H1 (cell line): ENCODE data around the gene CEACAM16. TPM values are rescaled to one million over a fixed set of nuclear protein-coding genes. Genes with fewer than 3 reads are reported as not detected.

Source experiments
- CTCF ChIA-PET: fragments of 300-600 bp; sonication (Branson Sonifier 250); formaldehyde crosslinking; loops from one replicate; lab custom pipeline; 2021; ENCODE audit not compliant: partially characterized antibody; lab: Charles Lee
- POLR2A ChIA-PET: fragments of 300-600 bp; sonication (Branson Sonifier 250); formaldehyde crosslinking; loops from one replicate; lab custom pipeline; 2021; ENCODE audit warnings: inconsistent platforms; ENCODE audit not compliant: partially characterized antibody; lab: Charles Lee
- DNase-seq, 2 experiments: peaks; one replicate each; pipeline versions ENCODE4 v3.0.0 to v3.0.0-alpha.2; 2010 to 2022; ENCODE audit warnings: low spot score in 2 of 2, low read depth in 1 of 2, mixed read lengths in 1 of 2
- FAIRE-seq: peaks from 2 replicates; lab custom pipeline; 2011; peaks lifted over from hg19 to GRCh38; lab: Jason Lieb, UNC
- H2AFZ ChIP-seq: 2 replicates; pipeline ENCODE4 v1.8.1; 2012; ENCODE audit warnings: low read length, inconsistent platforms
- H2AK5ac ChIP-seq: 2 replicates; pipeline ENCODE4 v1.6.1; 2013; ENCODE audit warnings: low read depth, low read length
- H2BK120ac ChIP-seq: replicated peaks from 2 replicates; pipeline ENCODE3; 2013; ENCODE audit warnings: low read depth, low read length, inconsistent platforms
- H2BK12ac ChIP-seq: 2 replicates; pipeline ENCODE4 v1.6.1; 2013; ENCODE audit warnings: low read depth, low read length
- H2BK15ac ChIP-seq: 2 replicates; pipeline ENCODE4 v1.6.1; 2013; ENCODE audit warnings: low read length
- H2BK20ac ChIP-seq: 2 replicates; pipeline ENCODE4 v1.6.1; 2013; ENCODE audit warnings: low read length
- H2BK5ac ChIP-seq: 2 replicates; pipeline ENCODE4 v1.6.1; 2013; ENCODE audit warnings: low read depth, low read length
- H3K14ac ChIP-seq: 2 replicates; pipeline ENCODE4 v1.6.1; 2013; ENCODE audit warnings: inconsistent platforms; ENCODE audit not compliant: insufficient read length
- H3K18ac ChIP-seq: 2 replicates; pipeline ENCODE4 v1.6.1; 2013; ENCODE audit warnings: low read length; ENCODE audit errors: extremely low read depth
- H3K23ac ChIP-seq: 2 replicates; pipeline ENCODE4 v1.6.1; 2013; ENCODE audit warnings: inconsistent platforms; ENCODE audit not compliant: insufficient read length
- H3K23me2 ChIP-seq: 2 replicates; pipeline ENCODE4 v1.6.1; 2013; ENCODE audit warnings: low read depth, low read length
- H3K27ac ChIP-seq: 2 replicates; pipeline ENCODE4 v1.6.1; 2011; ENCODE audit warnings: low read depth, low read length, inconsistent platforms
- H3K27me3 ChIP-seq, 4 experiments: replicated peaks in 1 of 4; 1 replicate in 1 of 4; 2 replicates in 3 of 4; pipeline versions ENCODE4 v1.6.1 to v1.8.1; 2011 to 2013; ENCODE audit warnings: low read length in 3 of 4, mild to moderate bottlenecking in 3 of 4, inconsistent platforms in 2 of 4, mixed read lengths in 2 of 4, moderate library complexity in 1 of 4; ENCODE audit not compliant: control insufficient read depth in 3 of 4, insufficient read depth in 3 of 4; ENCODE audit errors: extremely low read depth in 1 of 4
- H3K36me3 ChIP-seq, 4 experiments: 2 replicates each; pipeline versions ENCODE4 v1.6.1 to v1.8.1; 2011 to 2013; ENCODE audit warnings: mild to moderate bottlenecking in 4 of 4, low read length in 3 of 4, moderate library complexity in 2 of 4, control low read depth in 1 of 4, inconsistent platforms in 1 of 4; ENCODE audit not compliant: insufficient read depth in 4 of 4, control insufficient read depth in 2 of 4
- H3K4ac ChIP-seq: replicated peaks from 2 replicates; pipeline ENCODE3; 2013; ENCODE audit warnings: low read length, low read depth, mixed read lengths, inconsistent platforms; ENCODE audit not compliant: insufficient read length
- H3K4me1 ChIP-seq, 4 experiments: replicated peaks in 1 of 4; 1 replicate in 1 of 4; 2 replicates in 3 of 4; pipeline versions ENCODE4 v1.6.1 to v1.8.1; 2011 to 2013; ENCODE audit warnings: low read length in 3 of 4, inconsistent platforms in 2 of 4, mixed read lengths in 1 of 4; ENCODE audit not compliant: insufficient read depth in 4 of 4, control insufficient read depth in 3 of 4
- H3K4me2 ChIP-seq, 2 experiments: 2 replicates each; pipeline versions ENCODE4 v1.6.1 to v1.8.1; 2011 to 2013; ENCODE audit warnings: low read depth in 2 of 2, low read length in 2 of 2, control low read depth in 1 of 2, inconsistent platforms in 1 of 2, mild to moderate bottlenecking in 1 of 2; ENCODE audit not compliant: insufficient read depth in 1 of 2
- H3K4me3 ChIP-seq, 4 experiments: fragments of 200-600, 300-600 bp in 1 of 4; sonication (generic), shearing (Covaris generic), sonication (Bioruptor Twin) in 1 of 4; 2 replicates each; pipeline versions ENCODE4 v1.5.1 to v1.8.1; 2011 to 2016; ENCODE audit warnings: low read length in 4 of 4, low read depth in 3 of 4, control low read depth in 2 of 4, inconsistent platforms in 2 of 4, mild to moderate bottlenecking in 2 of 4, mixed read lengths in 1 of 4, moderate library complexity in 1 of 4; ENCODE audit not compliant: insufficient read depth in 2 of 4; ENCODE audit errors: extremely low read depth in 1 of 4
- H3K56ac ChIP-seq: replicated peaks from 2 replicates; pipeline ENCODE3; 2013; ENCODE audit warnings: low read depth, mild to moderate bottlenecking, mixed read lengths, low read length, inconsistent platforms; ENCODE audit not compliant: insufficient read length
- H3K79me1 ChIP-seq: 2 replicates; pipeline ENCODE4 v1.6.1; 2013; ENCODE audit warnings: low read depth, low read length, control low read depth
- H3K79me2 ChIP-seq, 2 experiments: 2 replicates each; pipeline versions ENCODE4 v1.6.1 to v1.8.1; 2012 to 2013; ENCODE audit warnings: low read length in 2 of 2, mild to moderate bottlenecking in 2 of 2, inconsistent platforms in 1 of 2; ENCODE audit not compliant: insufficient read depth in 2 of 2, control insufficient read depth in 1 of 2
- H3K9ac ChIP-seq, 4 experiments: replicated peaks in 1 of 4; 1 replicate in 1 of 4; 2 replicates in 3 of 4; pipeline versions ENCODE4 v1.6.1 to v1.8.1; 2011 to 2013; ENCODE audit warnings: low read depth in 3 of 4, low read length in 3 of 4, control low read depth in 2 of 4, mild to moderate bottlenecking in 2 of 4, moderate library complexity in 2 of 4, inconsistent platforms in 1 of 4; ENCODE audit errors: extremely low read depth in 1 of 4
- H3K9me3 ChIP-seq, 2 experiments: 2 replicates each; pipeline versions ENCODE4 v1.6.1 to v1.8.1; 2012 to 2013; ENCODE audit warnings: mild to moderate bottlenecking in 2 of 2, moderate library complexity in 2 of 2, control low read depth in 1 of 2, inconsistent platforms in 1 of 2, low read depth in 1 of 2, low read length in 1 of 2, mixed read lengths in 1 of 2; ENCODE audit not compliant: insufficient read depth in 2 of 2
- H4K20me1 ChIP-seq, 2 experiments: replicated peaks in 1 of 2; 2 replicates each; pipeline versions ENCODE3 to v1.8.1; 2011 to 2013; ENCODE audit warnings: inconsistent platforms in 2 of 2, low read length in 2 of 2, mild to moderate bottlenecking in 1 of 2; ENCODE audit not compliant: insufficient read depth in 2 of 2, control insufficient read depth in 1 of 2
- H4K5ac ChIP-seq: 2 replicates; pipeline ENCODE4 v1.6.1; 2013; ENCODE audit warnings: low read length, low read depth, mixed read lengths, inconsistent platforms; ENCODE audit not compliant: insufficient read length
- H4K8ac ChIP-seq: 2 replicates; pipeline ENCODE4 v1.8.0; 2013; ENCODE audit warnings: mild to moderate bottlenecking, moderate library complexity, low read length, inconsistent platforms; ENCODE audit not compliant: insufficient read depth; ENCODE audit errors: extremely low read depth
- H4K91ac ChIP-seq: replicated peaks from 2 replicates; pipeline ENCODE3; 2013; ENCODE audit warnings: low read length, mixed read lengths, inconsistent platforms; ENCODE audit not compliant: insufficient read length
- CBX5 ChIP-seq: fragments of 300-800, 300-1000 bp; sonication (generic); IDR thresholded peaks from 2 replicates; pipeline ENCODE4 v1.7.1; 2016; ENCODE audit warnings: antibody characterized with exemption, low read length, low read depth
- CBX8 ChIP-seq: fragments of 300-800, 300-1000 bp; sonication (generic); IDR thresholded peaks from 2 replicates; pipeline ENCODE4 v1.7.1; 2016; ENCODE audit warnings: low read depth, low read length, borderline replicate concordance
- SIX5 ChIP-seq: IDR thresholded peaks from 2 replicates; pipeline ENCODE4 v1.6.1; 2011; ENCODE audit warnings: mild to moderate bottlenecking, low read depth, low read length
- TBP ChIP-seq: IDR thresholded peaks from 2 replicates; pipeline ENCODE4 v1.6.1; 2011; ENCODE audit warnings: low read depth, low read length, improper control_type of control experiment
- USF2 ChIP-seq: IDR thresholded peaks from 2 replicates; pipeline ENCODE4 v1.6.1; 2011; ENCODE audit warnings: low read length, improper control_type of control experiment
- WGBS, 2 experiments: shearing (Covaris generic) in 1 of 2; methylation state at CpG; one replicate each; pipeline versions ENCODE4 v1.1.6 to v1.1.7; 2013 to 2015; ENCODE audit warnings: low lambda C conversion rate in 2 of 2, mixed read lengths in 2 of 2, inconsistent platforms in 1 of 2, low coverage in 1 of 2, missing lambda C conversion rate in 1 of 2; ENCODE audit not compliant: insufficient replicate concordance in 2 of 2, insufficient coverage in 1 of 2, insufficient read length in 1 of 2; ENCODE audit errors: extremely low coverage in 1 of 2, missing lambda C conversion rate in 1 of 2; 5-methylcytosine and 5-hydroxymethylcytosine counted together
- polyA plus RNA-seq, 7 experiments: library from polyadenylated mRNA; depleted of rRNA in 3 of 7; stranded (reverse) in 5 of 7; unstranded in 2 of 7; fragments of >200 nt in 5 of 7; fragments of 200-250 nt in 2 of 7; gene quantifications; 1 replicate in 5 of 7; 2 replicates in 1 of 7; 4 replicates in 1 of 7; pipeline versions ENCODE4 v1.2.1 to v1.2.3, GENCODE V29; 2011 to 2013; ENCODE audit warnings: missing spikeins in 2 of 7, mixed read lengths in 2 of 7
- total RNA-seq: library from RNA; stranded (reverse); fragmentation: NEBNext Ultra II Directional; extraction: Animal tissue kit (Norgen Biotek cat#: 25700); gene quantifications from 2 replicates; pipeline ENCODE4 v1.2.1, GENCODE V29; 2021

CEACAM16 gene
- total and polyA plus RNA-seq, 2 of the 8 experiments (the other 6 are each of a cell fraction or from before 2014, with no cell fraction given): not detected

GRCh38 chr19:44754750-44755080 lies 55.8 kb downstream of the CEACAM16 start:
- peak overlapping the region; percentile 60 for H3K18ac ChIP-seq
- H2BK20ac ChIP-seq: 0 out of 2 replicates have a peak overlapping the region, but pooled peaks have one; percentile 61
- 14% methylated on average over 11 of the region's 11 CpGs; no CpG with 5 or more reads in 1 of the 2 experiments for WGBS, 2 experiments
- peaks cover 29% of the 10 kb centered on the region for H3K23me2 ChIP-seq
- peak overlapping the region; percentile 87; the same call in 1 of the 2 replicates for H2BK12ac ChIP-seq
- peak overlapping the region; percentile 89; the same call in 1 of the 2 replicates for H2AK5ac ChIP-seq
- H3K79me1 ChIP-seq: no peaks in the 10 kb centered on the region
- H3K4me2 ChIP-seq: peak overlapping the region; percentile 73 to 96
- peaks cover 0 to 6% of the 10 kb centered on the region in 2 experiments for H4K20me1 ChIP-seq
- TF ChIP-seq TBP: no peak
- TF ChIP-seq SIX5: no peak
- no peak for TF ChIP-seq USF2
- TF ChIP-seq CBX5: no peak
- no peak for TF ChIP-seq CBX8
- CTCF ChIA-PET: interaction anchor here (1.2 to 4.0 kb wide), 6 partner anchors 9 to 31 kb away, joined by 3 to 32 read pairs (median 6); no protein-coding TSS in a partner anchor
- H2AFZ ChIP-seq: no peak overlapping the region; the same call in 1 of the 2 replicates
- H4K8ac ChIP-seq: peak overlapping the region; percentile 83; the same call in 1 of the 2 replicates
- H2BK120ac ChIP-seq: peak overlapping the region; percentile 47
- H3K27me3 ChIP-seq: peaks cover 29 to 72% (median 62%) of the 10 kb centered on the region in 4 experiments
- no peak overlapping the region for H4K5ac ChIP-seq
- H3K14ac ChIP-seq: no peak overlapping the region
- H3K4me3 ChIP-seq: peak overlapping the region; percentile 15 to 66 (median 31); a peak in 6 of 8 replicates
- DNase-seq (no peak), FAIRE-seq (no peak)
- H4K91ac ChIP-seq: peak overlapping the region; percentile 70
- no peak overlapping the region for H3K9ac ChIP-seq
- no peak overlapping the region for H3K23ac ChIP-seq
- peak overlapping the region; percentile 82 for H3K4ac ChIP-seq
- POLR2A ChIA-PET: interaction anchor here (0.6 to 1.0 kb wide), 2 partner anchors 10 to 18 kb away, joined by 3 to 4 read pairs; no protein-coding TSS in a partner anchor
- H2BK5ac ChIP-seq: no peak overlapping the region
- no peaks in the 10 kb centered on the region for H3K36me3 ChIP-seq
- H3K56ac ChIP-seq: no peak overlapping the region
- no peaks in the 10 kb centered on the region for H3K9me3 ChIP-seq
- H3K4me1 ChIP-seq: peaks cover 16 to 42% (median 17%) of the 10 kb centered on the region in 4 experiments
- peak overlapping the region; percentile 99; the same call in 1 of the 2 replicates for H2BK15ac ChIP-seq
- H3K79me2 ChIP-seq: no peaks in the 10 kb centered on the region
- H3K27ac ChIP-seq: no peak overlapping the region
